ENCODE results near the gene SIRT3. TPM values are rescaled to one million over a fixed set of nuclear protein-coding genes. Genes with fewer than 3 reads are reported as not detected.
A peak's percentile ranks its signal among the peaks of the same experiment; 100 is the strongest.

Gene SIRT3
- total RNA-seq, 1 experiment from 2014 or later, result 37.5 TPM

GRCh38 chr11:259413-259812 lies 23.3 kb upstream of the SIRT3 start:
- Histone ChIP-seq H3K4me1 (ENCODE audit: control insufficient read depth, insufficient read depth, low read length) (no peaks in the 10 kb centered on the region), H3K27me3 (ENCODE audit: control insufficient read depth, insufficient read depth, low read length) (no peaks in the 10 kb centered on the region), H3K9me3 (ENCODE audit: control insufficient read depth, insufficient read depth, low read depth, low read length) (no peaks in the 10 kb centered on the region), H3K4me3 (ENCODE audit: low read depth in 2 of 2, low read length in 2 of 2) (no peak overlapping the region), H3K36me3 (ENCODE audit: control insufficient read depth, insufficient read depth, low read length) (no peaks in the 10 kb centered on the region), H3K27ac (ENCODE audit: low read length) (no peak overlapping the region)
- no peak for ATAC-seq
- no peak for DNase-seq (ENCODE audit: low read depth, low spot score)
- intact Hi-C loops (cut with micrococcal nuclease; ENCODE audit: unreplicated experiment) (no loop called here), in situ Hi-C loops (cut with HindIII; ENCODE audit: low pct_unique_long_range_greater_than_20kb, low sequenced_read_pairs) (no loop called here)
- CTCF ChIA-PET, result no interaction called here
- POLR2A ChIA-PET, result no interaction called here
- TF ChIP-seq REST (IDR thresholded peaks at IDR 0.05; ENCODE audit: insufficient read depth in 1 of 2, low read depth in 2 of 2, low read length in 1 of 2) (no peak), CTCF (IDR thresholded peaks at IDR 0.05) (no peak), SIN3A (IDR thresholded peaks at IDR 0.05; ENCODE audit: borderline replicate concordance, insufficient read depth, low read depth, low read length) (no peak), TCF7L2 (IDR thresholded peaks at IDR 0.05; ENCODE audit: low read depth, low read length) (no peak), POLR2AphosphoS5 (IDR thresholded peaks at IDR 0.05; ENCODE audit: low read depth, low read length) (no peak)
- no TSS peak for BruUV-seq (replicated peaks)

- Histone ChIP-seq H3K4me1 (ENCODE audit: control insufficient read depth, insufficient read depth, low read length) (no peaks in the 10 kb centered on the region), H3K4me3 (ENCODE audit: low read depth in 2 of 2, low read length in 2 of 2) (no peak overlapping the region), H3K27me3 (ENCODE audit: control insufficient read depth, insufficient read depth, low read length) (no peaks in the 10 kb centered on the region), H3K9me3 (ENCODE audit: control insufficient read depth, insufficient read depth, low read depth, low read length) (no peaks in the 10 kb centered on the region), H3K36me3 (ENCODE audit: control insufficient read depth, insufficient read depth, low read length) (no peaks in the 10 kb centered on the region), H3K27ac (ENCODE audit: low read length) (no peak overlapping the region)
- no TSS peak for BruUV-seq (replicated peaks)
- ChIA-PET POLR2A (interaction anchor here (0.6 to 0.7 kb wide), 2 partner anchors 10 to 104 kb away, joined by 4 to 6 read pairs; no protein-coding TSS in a partner anchor), CTCF (interaction anchor here (0.7 to 1.0 kb wide), 3 partner anchors 9 to 51 kb away, joined by 3 to 4 read pairs (median 4); partner anchors contain the start of gene BET1L)
- ATAC-seq, result peak; percentile 69; the same call in 1 of the 2 replicates
- no peak for DNase-seq (ENCODE audit: low read depth, low spot score)
- intact Hi-C loops (cut with micrococcal nuclease; ENCODE audit: unreplicated experiment) (no loop called here), in situ Hi-C loops (cut with HindIII; ENCODE audit: low pct_unique_long_range_greater_than_20kb, low sequenced_read_pairs) (no loop called here)
- TF ChIP-seq TCF7L2 (IDR thresholded peaks at IDR 0.05; ENCODE audit: low read depth, low read length) (no peak), CTCF (IDR thresholded peaks at IDR 0.05) (no peak), SIN3A (IDR thresholded peaks at IDR 0.05; ENCODE audit: borderline replicate concordance, insufficient read depth, low read depth, low read length) (no peak), REST (IDR thresholded peaks at IDR 0.05; ENCODE audit: insufficient read depth in 1 of 2, low read depth in 2 of 2, low read length in 1 of 2) (no peak), POLR2AphosphoS5 (IDR thresholded peaks at IDR 0.05; ENCODE audit: low read depth, low read length) (no peak)
Measured at GRCh38 chr11:257766-258493, 21.8 kb upstream of the SIRT3 start.
